ENCODE measurements around the gene TFR2. TPM values are rescaled to one million over a fixed set of nuclear protein-coding genes. Genes with fewer than 3 reads are reported as not detected.

Gene TFR2
- total and polyA plus RNA-seq, 4 experiments from 2014 or later, result 0.75 to 6.2 (median 4.1) TPM

DNA sequence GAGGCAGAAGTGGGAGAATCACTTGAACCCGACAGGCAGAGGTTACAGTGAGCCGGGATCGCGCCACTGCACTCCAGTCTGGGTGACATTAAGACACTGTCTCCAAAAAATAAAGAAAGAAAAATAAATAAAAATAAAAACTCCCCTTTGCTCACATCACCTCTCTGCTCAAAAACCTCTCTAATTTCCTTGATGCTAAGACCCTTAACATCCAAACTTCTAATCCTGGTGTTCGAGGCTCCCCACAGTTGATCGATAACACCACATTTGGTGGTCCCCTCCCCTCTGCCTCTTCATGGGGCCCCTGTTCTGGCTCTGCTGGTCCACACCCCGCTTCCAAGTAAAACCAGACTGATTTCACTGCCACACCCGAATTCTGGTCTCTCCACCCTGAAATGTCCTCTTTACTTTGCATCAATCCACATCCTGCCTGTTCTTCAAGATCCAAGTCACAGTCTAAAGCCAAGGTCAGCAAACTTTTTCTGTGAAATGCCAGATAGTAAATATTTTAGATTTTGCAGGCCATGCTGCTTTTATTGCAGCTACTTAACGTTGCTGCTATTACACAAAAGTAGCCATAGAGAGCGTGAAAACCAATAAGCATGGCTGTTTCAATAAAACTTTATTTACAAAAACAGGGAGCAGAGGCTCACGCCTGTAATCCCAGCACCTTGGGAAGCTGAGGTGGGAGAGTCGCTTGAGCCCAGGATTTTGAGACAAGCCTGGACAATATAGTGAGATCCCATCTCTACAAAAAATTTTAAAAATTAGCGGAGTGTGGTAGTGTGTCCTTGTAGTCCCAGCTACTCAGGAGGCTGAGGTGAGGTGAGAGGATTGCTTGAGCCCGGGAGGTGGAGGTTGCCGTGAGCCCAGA is 17.2 kb downstream of the TFR2 start:
- Histone ChIP-seq H3K4me3 (ENCODE audit: low read length in 2 of 2) (no peak overlapping the region), H3K4me1 (ENCODE audit: insufficient read depth, low read length) (peaks cover 24% of the 10 kb centered on the region), H3K27me3 (ENCODE audit: insufficient read depth, low read length) (no peaks in the 10 kb centered on the region), H3K9me3 (ENCODE audit: control insufficient read depth in 1 of 2, low read length in 2 of 2) (no peaks in the 10 kb centered on the region), H3K27ac (ENCODE audit: low read depth, low read length) (no peak overlapping the region), H3K36me3 (ENCODE audit: insufficient read depth, low read length) (no peaks in the 10 kb centered on the region)
- H3K9me3 Mint-ChIP-seq, result no peaks in the 10 kb centered on the region
- ChIA-PET POLR2A (ENCODE audit: partially characterized antibody) (interaction anchor here (1.0 to 5.4 kb wide), 5 partner anchors 11 to 39 kb away, joined by 3 to 64 read pairs (median 4); partner anchors contain the start of genes FBXO24, LRCH4 and MOSPD3), CTCF (ENCODE audit: partially characterized antibody) (interaction anchor here (1.1 to 1.8 kb wide), 2 partner anchors 11 to 17 kb away, joined by 3 to 4 read pairs; partner anchors contain the start of gene MOSPD3)
- peak overlapping the region in 3 of 8 donors; percentile 9 to 45 (median 36) for H3K4me3 Mint-ChIP-seq
- intact Hi-C loops (cut with micrococcal nuclease), result no loop called here
- peaks cover 2 to 6% of the 10 kb centered on the region in 2 donors for H3K36me3 Mint-ChIP-seq
- no peak for DNase-seq
- peaks cover 12 to 28% (median 21%) of the 10 kb centered on the region in 4 donors for H3K4me1 Mint-ChIP-seq
- H3K27ac Mint-ChIP-seq, result peak overlapping the region in 3 of 7 donors; percentile 6 to 31 (median 7)
- H3K27me3 Mint-ChIP-seq, result no peaks in the 10 kb centered on the region

DNA sequence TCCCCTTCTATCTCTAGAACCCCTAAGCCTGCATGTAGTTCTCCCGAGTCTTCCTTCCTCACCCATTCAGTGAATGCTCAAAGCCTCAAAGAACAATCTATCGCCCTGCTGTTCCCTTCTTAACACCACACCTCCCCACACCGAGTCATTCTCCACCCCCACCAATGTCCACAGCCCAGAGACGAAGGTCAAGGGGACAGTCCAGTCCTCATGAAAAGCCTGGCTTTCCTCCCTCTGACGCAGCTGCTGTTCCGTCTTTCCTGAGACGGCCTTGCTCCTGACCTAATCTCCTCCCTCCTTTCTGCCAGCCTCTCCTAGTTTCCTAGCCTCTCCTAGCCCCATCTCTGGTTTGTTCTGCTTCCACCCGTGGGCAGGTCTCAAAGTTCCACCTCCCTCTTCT is 19.8 kb downstream of the TFR2 start:
- Mint-ChIP-seq H3K27me3 (no peaks in the 10 kb centered on the region), H3K27ac (peak overlapping the region in 1 of 7 donors; percentile 27), H3K9me3 (no peaks in the 10 kb centered on the region), H3K36me3 (peaks cover 2 to 6% of the 10 kb centered on the region in 2 donors), H3K4me1 (peaks cover 12 to 20% (median 13%) of the 10 kb centered on the region in 4 donors), H3K4me3 (no peak overlapping the region)
- Histone ChIP-seq H3K36me3 (ENCODE audit: insufficient read depth, low read length) (no peaks in the 10 kb centered on the region), H3K27me3 (ENCODE audit: insufficient read depth, low read length) (no peaks in the 10 kb centered on the region), H3K4me3 (ENCODE audit: low read length in 2 of 2) (no peak overlapping the region), H3K4me1 (ENCODE audit: insufficient read depth, low read length) (peaks cover 15% of the 10 kb centered on the region), H3K9me3 (ENCODE audit: control insufficient read depth in 1 of 2, low read length in 2 of 2) (no peaks in the 10 kb centered on the region), H3K27ac (ENCODE audit: low read depth, low read length) (no peak overlapping the region)
- ChIA-PET CTCF (ENCODE audit: partially characterized antibody) (interaction anchor here (0.8 kb wide), 1 partner anchor 84 kb away, joined by 3 read pairs; the partner anchor contains the start of gene POP7), POLR2A (ENCODE audit: partially characterized antibody) (interaction anchor here (1.1 to 1.9 kb wide), 2 partner anchors 9 to 18 kb away, joined by 3 to 6 read pairs; partner anchors contain the start of gene MOSPD3)
- intact Hi-C loops (cut with micrococcal nuclease), result no loop called here
- no peak for DNase-seq

DNA sequence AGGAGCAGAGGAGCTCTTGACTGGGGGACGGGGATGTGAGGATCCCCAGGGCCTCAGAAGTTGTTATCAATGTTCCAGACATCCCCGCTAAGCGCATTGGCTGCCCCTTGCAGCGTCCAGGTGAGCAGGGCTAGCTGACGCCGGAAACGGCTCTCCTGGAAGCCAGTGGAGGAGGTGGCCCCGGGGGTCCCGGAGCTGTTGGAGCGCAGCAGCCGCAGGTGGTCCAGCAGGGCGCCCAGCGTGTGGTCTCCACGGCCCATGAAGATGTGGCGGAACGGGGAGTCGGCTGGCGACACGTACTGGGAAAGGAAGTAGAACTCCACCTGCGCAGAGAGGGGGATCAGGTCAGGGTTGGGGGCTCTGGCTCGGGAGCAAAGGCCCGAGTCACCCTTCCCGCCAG is 20.5 kb downstream of the TFR2 start:
- CTCF ChIA-PET (ENCODE audit: partially characterized antibody), result no interaction called here
- Histone ChIP-seq H3K4me1 (ENCODE audit: insufficient read depth, low read length) (peaks cover 7% of the 10 kb centered on the region), H3K27me3 (ENCODE audit: insufficient read depth, low read length) (no peaks in the 10 kb centered on the region), H3K9me3 (ENCODE audit: control insufficient read depth in 1 of 2, low read length in 2 of 2) (no peaks in the 10 kb centered on the region), H3K27ac (ENCODE audit: low read depth, low read length) (no peak overlapping the region), H3K4me3 (ENCODE audit: low read length in 2 of 2) (no peak overlapping the region), H3K36me3 (ENCODE audit: insufficient read depth, low read length) (no peaks in the 10 kb centered on the region)
- DNase-seq, result no peak
- no peaks in the 10 kb centered on the region for H3K9me3 Mint-ChIP-seq
- H3K4me1 Mint-ChIP-seq, result peaks cover 6 to 16% (median 7%) of the 10 kb centered on the region in 4 donors
- POLR2A ChIA-PET (ENCODE audit: partially characterized antibody), result interaction anchor here (1.9 kb wide), 1 partner anchor 8 kb away, joined by 6 read pairs; the partner anchor contains the start of gene MOSPD3
- no peak overlapping the region for H3K27ac Mint-ChIP-seq
- intact Hi-C loops (cut with micrococcal nuclease), result no loop called here
- no peaks in the 10 kb centered on the region for H3K27me3 Mint-ChIP-seq
- peaks cover 4 to 6% of the 10 kb centered on the region in 2 donors for H3K36me3 Mint-ChIP-seq
- no peak overlapping the region for H3K4me3 Mint-ChIP-seq

DNA sequence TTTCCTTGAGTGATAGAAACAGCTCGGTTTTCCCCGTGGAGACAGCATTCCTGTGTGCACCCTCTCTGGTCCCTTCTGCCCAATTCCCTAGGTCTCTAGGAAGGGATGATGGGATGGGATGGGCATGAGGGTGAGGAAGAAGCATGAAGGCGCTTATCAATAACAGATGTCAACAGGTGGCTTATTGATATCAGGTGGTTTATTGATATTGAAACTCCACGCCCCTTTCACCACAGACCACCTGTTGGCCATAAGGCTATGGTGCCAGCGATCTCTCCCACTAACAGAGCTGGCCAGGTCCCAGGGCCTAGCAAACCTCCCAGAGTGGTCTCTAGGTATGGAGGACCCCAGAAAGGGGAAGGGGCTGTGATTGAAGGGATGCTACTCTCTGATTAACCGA is 21.1 kb downstream of the TFR2 start:
- Mint-ChIP-seq H3K9me3 (no peaks in the 10 kb centered on the region), H3K4me1 (peaks cover under 1 to 10% (median 4%) of the 10 kb centered on the region in 4 donors), H3K36me3 (peaks cover 4 to 6% of the 10 kb centered on the region in 2 donors), H3K27ac (peak overlapping the region in 1 of 7 donors; percentile 35), H3K4me3 (no peak overlapping the region), H3K27me3 (no peaks in the 10 kb centered on the region)
- Histone ChIP-seq H3K27me3 (ENCODE audit: insufficient read depth, low read length) (no peaks in the 10 kb centered on the region), H3K36me3 (ENCODE audit: insufficient read depth, low read length) (no peaks in the 10 kb centered on the region), H3K27ac (ENCODE audit: low read depth, low read length) (no peak overlapping the region), H3K4me1 (ENCODE audit: insufficient read depth, low read length) (peaks cover 6% of the 10 kb centered on the region), H3K4me3 (ENCODE audit: low read length in 2 of 2) (no peak overlapping the region), H3K9me3 (ENCODE audit: control insufficient read depth in 1 of 2, low read length in 2 of 2) (no peaks in the 10 kb centered on the region)
- intact Hi-C loops (cut with micrococcal nuclease), result no loop called here
- CTCF ChIA-PET (ENCODE audit: partially characterized antibody), result no interaction called here
- DNase-seq, result no peak
- POLR2A ChIA-PET (ENCODE audit: partially characterized antibody), result no interaction called here

DNA sequence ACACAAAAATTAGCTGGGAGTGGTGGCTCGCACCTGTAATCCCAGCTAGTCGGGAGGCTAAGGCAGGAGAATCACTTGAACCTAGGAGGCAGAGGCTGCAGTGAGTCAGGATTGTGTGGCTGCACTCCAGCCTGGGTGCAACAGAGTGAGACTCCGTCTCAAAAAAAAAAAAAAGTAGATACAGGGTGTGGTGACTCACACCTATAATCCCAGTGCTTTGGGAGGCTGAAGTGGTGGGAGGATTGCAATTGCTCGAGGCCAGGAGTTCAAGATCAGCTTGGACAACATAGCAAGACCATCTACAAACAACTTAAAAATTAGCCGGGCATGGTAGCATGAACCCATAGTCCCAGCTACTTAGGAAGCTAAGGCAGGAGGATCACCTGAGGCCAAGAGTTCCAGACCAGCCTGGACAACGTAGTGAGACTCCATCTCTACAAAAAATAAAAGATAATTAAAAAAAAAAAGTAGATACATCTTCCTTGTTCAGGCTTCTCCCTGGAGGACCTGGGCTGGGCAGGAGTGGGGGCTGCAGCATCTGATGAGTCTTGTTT is 27.0 kb downstream of the TFR2 start:
- no peak overlapping the region for H3K4me3 ChIP-seq (ENCODE audit: low read length in 2 of 2)
- ChIA-PET POLR2A (ENCODE audit: partially characterized antibody) (interaction anchor here (1.1 to 5.2 kb wide), 8 partner anchors 11 to 75 kb away, joined by 4 to 103 read pairs (median 36); partner anchors contain the start of genes FBXO24, GNB2, LRCH4 and PCOLCE), CTCF (ENCODE audit: partially characterized antibody) (interaction anchor here (0.7 to 5.1 kb wide), 7 partner anchors 9 to 112 kb away, joined by 3 to 52 read pairs (median 8); partner anchors contain the start of gene POP7)
- peaks cover 18% of the 10 kb centered on the region for H3K4me1 ChIP-seq (ENCODE audit: insufficient read depth, low read length)
- no peaks in the 10 kb centered on the region for H3K27me3 ChIP-seq (ENCODE audit: insufficient read depth, low read length)
- intact Hi-C loops (cut with micrococcal nuclease), result no loop called here
- Mint-ChIP-seq H3K4me1 (peaks cover 14 to 30% (median 20%) of the 10 kb centered on the region in 4 donors), H3K27me3 (no peaks in the 10 kb centered on the region), H3K36me3 (peaks cover 0 to 11% of the 10 kb centered on the region in 2 donors), H3K27ac (peak overlapping the region in 3 of 7 donors; percentile 2 to 43 (median 19)), H3K4me3 (peak overlapping the region in 3 of 8 donors; percentile 88 to 92 (median 92)), H3K9me3 (peaks cover 0 to 2% (median 0%) of the 10 kb centered on the region in 8 donors)
- H3K9me3 ChIP-seq (ENCODE audit: control insufficient read depth in 1 of 2, low read length in 2 of 2), result no peaks in the 10 kb centered on the region
- no peak for DNase-seq
- H3K36me3 ChIP-seq (ENCODE audit: insufficient read depth, low read length), result no peaks in the 10 kb centered on the region
- no peak overlapping the region for H3K27ac ChIP-seq (ENCODE audit: low read depth, low read length)

DNA sequence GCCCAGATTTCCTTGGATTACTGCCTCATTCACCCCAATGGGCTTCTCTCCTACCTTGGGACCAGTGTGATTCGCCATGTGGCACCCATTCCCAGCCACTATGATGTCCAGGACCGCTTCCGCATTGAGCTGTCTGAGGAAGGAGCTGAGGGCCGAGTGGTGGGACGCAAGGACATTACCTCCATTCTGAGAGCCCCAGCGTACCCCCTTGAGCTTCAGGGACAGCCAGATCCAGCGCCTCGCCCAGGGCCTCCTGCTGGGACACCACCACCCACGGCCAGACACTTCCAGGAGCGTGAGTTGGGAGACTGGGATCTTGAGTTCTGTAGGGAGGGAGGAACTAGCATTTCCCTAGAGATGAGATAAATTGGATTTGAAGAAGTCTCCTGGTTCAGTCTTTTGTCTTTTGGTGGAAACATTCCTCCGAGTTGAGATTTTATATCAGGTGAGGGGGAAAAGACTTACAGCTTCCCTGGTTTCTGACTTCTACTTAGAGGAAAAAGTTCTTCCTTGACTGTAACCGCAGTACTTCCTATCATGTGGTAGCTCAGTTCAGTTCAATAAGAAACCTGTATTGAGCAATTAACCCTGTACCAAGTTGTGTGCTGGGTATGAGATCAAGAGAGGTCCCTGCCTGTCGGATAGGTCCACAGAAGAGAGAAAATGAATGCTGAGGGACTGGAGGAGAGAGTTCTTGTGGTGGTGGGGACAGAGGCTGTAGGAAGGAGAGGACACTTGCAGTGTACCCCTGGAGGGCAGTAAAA is 27.8 kb downstream of the TFR2 start:
- Histone ChIP-seq H3K4me1 (ENCODE audit: insufficient read depth, low read length) (peaks cover 18% of the 10 kb centered on the region), H3K27me3 (ENCODE audit: insufficient read depth, low read length) (no peaks in the 10 kb centered on the region), H3K27ac (ENCODE audit: low read depth, low read length) (peak overlapping the region; percentile 85), H3K36me3 (ENCODE audit: insufficient read depth, low read length) (no peaks in the 10 kb centered on the region), H3K9me3 (ENCODE audit: control insufficient read depth in 1 of 2, low read length in 2 of 2) (no peaks in the 10 kb centered on the region), H3K4me3 (ENCODE audit: low read length in 2 of 2) (peak overlapping the region in 1 of 2 donors; percentile 34)
- intact Hi-C loops (cut with micrococcal nuclease), result no loop called here
- DNase-seq, result peak in 1 of 5 donors; percentile 19
- POLR2A ChIA-PET (ENCODE audit: partially characterized antibody), result interaction anchor here (1.0 to 5.2 kb wide), 17 partner anchors 8 to 184 kb away, joined by 3 to 103 read pairs (median 14); partner anchors contain the start of genes FBXO24, GIGYF1, GNB2 and LRCH4
- H3K9me3 Mint-ChIP-seq, result peaks cover 0 to 2% (median 0%) of the 10 kb centered on the region in 8 donors
- peaks cover 0 to 11% of the 10 kb centered on the region in 2 donors for H3K36me3 Mint-ChIP-seq
- peaks cover 14 to 30% (median 21%) of the 10 kb centered on the region in 4 donors for H3K4me1 Mint-ChIP-seq
- CTCF ChIA-PET (ENCODE audit: partially characterized antibody), result interaction anchor here (0.6 to 5.1 kb wide), 9 partner anchors 8 to 113 kb away, joined by 3 to 52 read pairs (median 6); partner anchors contain the start of genes FBXO24, LRCH4 and POP7
- peak overlapping the region; percentile 2 to 96 (median 63) for H3K27ac Mint-ChIP-seq
- H3K4me3 Mint-ChIP-seq, result peak overlapping the region; percentile 60 to 92 (median 89)
- no peaks in the 10 kb centered on the region for H3K27me3 Mint-ChIP-seq

Measured in CD4-positive, alpha-beta memory T cell (primary cell).